ENCODE data around the gene MOB3A.
A peak's percentile ranks its signal among the peaks of the same experiment; 100 is the strongest.

The MOB3A gene

GRCh38 chr19:2050349-2050990 lies 45.7 kb downstream of the MOB3A start:
- CTCF ChIA-PET = no interaction called here
- H3K27ac ChIP-seq (ENCODE audit: extremely low read depth, low read depth, low read length) = peak overlapping the region; percentile 47; the same call in 1 of the 2 replicates
- H3K4me1 ChIP-seq (ENCODE audit: control insufficient read depth, insufficient read depth, low read length) = peaks cover 3% of the 10 kb centered on the region; the same call in 1 of the 2 replicates
- no peaks in the 10 kb centered on the region for H3K9me3 ChIP-seq (ENCODE audit: control insufficient read depth, insufficient read depth, low read depth, low read length)
- peak overlapping the region; percentile 55 for H3K4me3 ChIP-seq (ENCODE audit: low read depth, low read length)
- POLR2A ChIA-PET = interaction anchor here (1.0 to 3.5 kb wide), 2 partner anchors 8 to 14 kb away, joined by 3 to 17 read pairs; no protein-coding TSS in a partner anchor
- peaks cover 0 to 35% of the 10 kb centered on the region in 2 experiments; a peak in 1 of 3 replicates for H3K36me3 ChIP-seq (ENCODE audit: control insufficient read depth in 2 of 2, insufficient read depth in 1 of 2, low read length in 2 of 2)
- TF ChIP-seq GLIS2 (tag by site-specific recombination; IDR thresholded peaks at IDR 0.05) (peak; percentile 93), ZIC2 (tag by site-specific recombination; IDR thresholded peaks at IDR 0.05) (peak; percentile 67), ZNF513 (tag by site-specific recombination; IDR thresholded peaks at IDR 0.05) (no peak), ZNF830 (tag by site-specific recombination; IDR thresholded peaks at IDR 0.05; ENCODE audit: low read depth) (no peak), ZNF449 (tag by site-specific recombination; IDR thresholded peaks at IDR 0.05) (no peak), ZBTB26 (tag by site-specific recombination; optimal IDR thresholded peaks at IDR 0.05) (peak; percentile 39), ZBTB10 (tag by site-specific recombination; IDR thresholded peaks at IDR 0.05) (peak; percentile 67), BCL11B (tag by site-specific recombination; IDR thresholded peaks at IDR 0.05; ENCODE audit: low read depth) (peak; percentile 69; the same call in 1 of the 2 replicates), ZNF335 (tag by site-specific recombination; conservative IDR thresholded peaks at IDR 0.05) (peak; percentile 66), ZEB2 (tag by site-specific recombination; IDR thresholded peaks at IDR 0.05) (no peak), ZNF654 (tag by site-specific recombination; IDR thresholded peaks at IDR 0.05; ENCODE audit: low read depth) (no peak), ZNF792 (tag by site-specific recombination; IDR thresholded peaks at IDR 0.05) (no peak), GLIS1 (tag by site-specific recombination; IDR thresholded peaks at IDR 0.05) (peak; percentile 59), ZBTB7A (tag by site-specific recombination; IDR thresholded peaks at IDR 0.05; ENCODE audit: low read depth) (peak; percentile 76), TSHZ1 (tag by site-specific recombination; IDR thresholded peaks at IDR 0.05; ENCODE audit: borderline replicate concordance) (no peak), BCL6B (tag by site-specific recombination; IDR thresholded peaks at IDR 0.05) (no peak), PRDM2 (tag by site-specific recombination; IDR thresholded peaks at IDR 0.05; ENCODE audit: borderline replicate concordance) (0 out of 2 replicates have a peak, but pooled peaks have one; percentile 23), FEZF1 (tag by site-specific recombination; IDR thresholded peaks at IDR 0.05) (no peak)

Data from HEK293 (cell line).